Measurements from ENCODE around the gene CTNND1.

Gene CTNND1

GRCh38 chr11:57778318-57779037 is 16.9 kb downstream of the CTNND1 start:
- Histone ChIP-seq H3K27ac (ENCODE audit: low read depth, low read length) (peak overlapping the region; percentile 96), H3K36me3 (ENCODE audit: insufficient read depth, low read length) (no peaks in the 10 kb centered on the region), H3K27me3 (ENCODE audit: insufficient read depth, low read length) (no peaks in the 10 kb centered on the region), H3K9ac (ENCODE audit: low read depth, low read length) (peak overlapping the region; percentile 76), H3K4me3 (ENCODE audit: low read length) (peak overlapping the region; percentile 38), H3K4me1 (ENCODE audit: insufficient read depth, low read length) (peaks cover 84% of the 10 kb centered on the region), H3K9me3 (ENCODE audit: insufficient read depth, low read depth, low read length) (no peaks in the 10 kb centered on the region)
- 10% methylated on average over 6 of the region's 6 CpGs for WGBS

GRCh38 chr11:57779276-57779675 is 17.7 kb downstream of the CTNND1 start:
- H3K4me3 ChIP-seq (ENCODE audit: low read length): peak overlapping the region; percentile 27; the same call in 1 of the 2 replicates
- H3K27ac ChIP-seq (ENCODE audit: low read depth, low read length): peak overlapping the region; percentile 96
- H3K9ac ChIP-seq (ENCODE audit: low read depth, low read length): peak overlapping the region; percentile 76
- H3K9me3 ChIP-seq (ENCODE audit: insufficient read depth, low read depth, low read length): no peaks in the 10 kb centered on the region
- 30% methylated on average over 1 of the region's 1 CpG for WGBS
- no peaks in the 10 kb centered on the region for H3K36me3 ChIP-seq (ENCODE audit: insufficient read depth, low read length)
- peaks cover 79% of the 10 kb centered on the region for H3K4me1 ChIP-seq (ENCODE audit: insufficient read depth, low read length)
- no peaks in the 10 kb centered on the region for H3K27me3 ChIP-seq (ENCODE audit: insufficient read depth, low read length)

GRCh38 chr11:57781529-57781943 is 19.9 kb downstream of the CTNND1 start:
- WGBS: 39% methylated on average over 3 of the region's 3 CpGs
- peak overlapping the region; percentile 20 for H3K4me3 ChIP-seq (ENCODE audit: low read length)
- no peaks in the 10 kb centered on the region for H3K36me3 ChIP-seq (ENCODE audit: insufficient read depth, low read length)
- peak overlapping the region; percentile 67 for H3K9ac ChIP-seq (ENCODE audit: low read depth, low read length)
- H3K27me3 ChIP-seq (ENCODE audit: insufficient read depth, low read length): no peaks in the 10 kb centered on the region
- H3K9me3 ChIP-seq (ENCODE audit: insufficient read depth, low read depth, low read length): no peaks in the 10 kb centered on the region
- H3K27ac ChIP-seq (ENCODE audit: low read depth, low read length): peak overlapping the region; percentile 96
- H3K4me1 ChIP-seq (ENCODE audit: insufficient read depth, low read length): peaks cover 60% of the 10 kb centered on the region

- Histone ChIP-seq H3K4me1 (ENCODE audit: insufficient read depth, low read length) (peaks cover 53% of the 10 kb centered on the region), H3K27me3 (ENCODE audit: insufficient read depth, low read length) (no peaks in the 10 kb centered on the region), H3K36me3 (ENCODE audit: insufficient read depth, low read length) (no peaks in the 10 kb centered on the region), H3K27ac (ENCODE audit: low read depth, low read length) (no peak overlapping the region), H3K9ac (ENCODE audit: low read depth, low read length) (no peak overlapping the region), H3K4me3 (ENCODE audit: low read length) (no peak overlapping the region), H3K9me3 (ENCODE audit: insufficient read depth, low read depth, low read length) (no peaks in the 10 kb centered on the region)
- WGBS: 99% methylated on average over 2 of the region's 2 CpGs
These were observed 23.5 kb downstream of the CTNND1 start for GRCh38 chr11:57785072-57785471.

- peaks cover 45% of the 10 kb centered on the region for H3K4me1 ChIP-seq (ENCODE audit: insufficient read depth, low read length)
- WGBS: 94% methylated on average over 3 of the region's 4 CpGs
These were observed 24.8 kb downstream of the CTNND1 start for GRCh38 chr11:57786436-57786835.

GRCh38 chr11:57787006-57787604 is 25.5 kb downstream of the CTNND1 start:
- 90% methylated on average over 3 of the region's 4 CpGs for WGBS
- Histone ChIP-seq H3K4me1 (ENCODE audit: insufficient read depth, low read length) (peaks cover 39% of the 10 kb centered on the region), H3K27ac (ENCODE audit: low read depth, low read length) (0 out of 2 replicates have a peak overlapping the region, but pooled peaks have one; percentile 14), H3K36me3 (ENCODE audit: insufficient read depth, low read length) (peaks cover 14% of the 10 kb centered on the region), H3K9ac (ENCODE audit: low read depth, low read length) (no peak overlapping the region), H3K9me3 (ENCODE audit: insufficient read depth, low read depth, low read length) (no peaks in the 10 kb centered on the region), H3K27me3 (ENCODE audit: insufficient read depth, low read length) (no peaks in the 10 kb centered on the region), H3K4me3 (ENCODE audit: low read length) (no peak overlapping the region)

More at GRCh38 chr11:57786436-57786835, 24.8 kb downstream of the CTNND1 start:
- no peaks in the 10 kb centered on the region for H3K27me3 ChIP-seq (ENCODE audit: insufficient read depth, low read length)
- no peaks in the 10 kb centered on the region for H3K9me3 ChIP-seq (ENCODE audit: insufficient read depth, low read depth, low read length)
- H3K36me3 ChIP-seq (ENCODE audit: insufficient read depth, low read length): peaks cover 7% of the 10 kb centered on the region
- no peak overlapping the region for H3K9ac ChIP-seq (ENCODE audit: low read depth, low read length)
- H3K4me3 ChIP-seq (ENCODE audit: low read length): no peak overlapping the region
- no peak overlapping the region for H3K27ac ChIP-seq (ENCODE audit: low read depth, low read length)

- peak overlapping the region; percentile 36; the same call in 1 of the 2 replicates for H3K9ac ChIP-seq (ENCODE audit: low read depth, low read length)
- H3K4me1 ChIP-seq (ENCODE audit: insufficient read depth, low read length): peaks cover 32% of the 10 kb centered on the region
- no peaks in the 10 kb centered on the region for H3K27me3 ChIP-seq (ENCODE audit: insufficient read depth, low read length)
- H3K27ac ChIP-seq (ENCODE audit: low read depth, low read length): peak overlapping the region; percentile 53
- H3K4me3 ChIP-seq (ENCODE audit: low read length): no peak overlapping the region
- H3K9me3 ChIP-seq (ENCODE audit: insufficient read depth, low read depth, low read length): no peaks in the 10 kb centered on the region
- peaks cover 19% of the 10 kb centered on the region for H3K36me3 ChIP-seq (ENCODE audit: insufficient read depth, low read length)
- WGBS: 56% methylated on average over 6 of the region's 6 CpGs
These were observed 26.5 kb downstream of the CTNND1 start for GRCh38 chr11:57787920-57788702.

GRCh38 chr11:57788703-57789088 is 27.1 kb downstream of the CTNND1 start:
- peaks cover 32% of the 10 kb centered on the region for H3K4me1 ChIP-seq (ENCODE audit: insufficient read depth, low read length)
- H3K9ac ChIP-seq (ENCODE audit: low read depth, low read length): no peak overlapping the region
- no peak overlapping the region for H3K4me3 ChIP-seq (ENCODE audit: low read length)
- H3K36me3 ChIP-seq (ENCODE audit: insufficient read depth, low read length): peaks cover 25% of the 10 kb centered on the region
- H3K27me3 ChIP-seq (ENCODE audit: insufficient read depth, low read length): no peaks in the 10 kb centered on the region
- H3K9me3 ChIP-seq (ENCODE audit: insufficient read depth, low read depth, low read length): no peaks in the 10 kb centered on the region
- no peak overlapping the region for H3K27ac ChIP-seq (ENCODE audit: low read depth, low read length)

- Histone ChIP-seq H3K9ac (ENCODE audit: low read depth, low read length) (no peak overlapping the region), H3K36me3 (ENCODE audit: insufficient read depth, low read length) (peaks cover 50% of the 10 kb centered on the region), H3K4me3 (ENCODE audit: low read length) (no peak overlapping the region), H3K9me3 (ENCODE audit: insufficient read depth, low read depth, low read length) (no peaks in the 10 kb centered on the region), H3K4me1 (ENCODE audit: insufficient read depth, low read length) (peaks cover 32% of the 10 kb centered on the region), H3K27ac (ENCODE audit: low read depth, low read length) (no peak overlapping the region), H3K27me3 (ENCODE audit: insufficient read depth, low read length) (no peaks in the 10 kb centered on the region)
- 90% methylated on average over 21 of the region's 22 CpGs for WGBS
These were observed 29.9 kb downstream of the CTNND1 start for GRCh38 chr11:57791321-57792059.

GRCh38 chr11:57792060-57792541 is 30.5 kb downstream of the CTNND1 start:
- H3K4me3 ChIP-seq (ENCODE audit: low read length): no peak overlapping the region
- H3K27ac ChIP-seq (ENCODE audit: low read depth, low read length): no peak overlapping the region
- H3K27me3 ChIP-seq (ENCODE audit: insufficient read depth, low read length): no peaks in the 10 kb centered on the region
- 100% methylated on average over 7 of the region's 7 CpGs for WGBS
- H3K4me1 ChIP-seq (ENCODE audit: insufficient read depth, low read length): peaks cover 29% of the 10 kb centered on the region
- H3K9me3 ChIP-seq (ENCODE audit: insufficient read depth, low read depth, low read length): no peaks in the 10 kb centered on the region
- H3K9ac ChIP-seq (ENCODE audit: low read depth, low read length): no peak overlapping the region
- peaks cover 55% of the 10 kb centered on the region for H3K36me3 ChIP-seq (ENCODE audit: insufficient read depth, low read length)
